K562 (cell line): ENCODE measurements around the gene OR2F1. TPM values are rescaled to one million over a fixed set of nuclear protein-coding genes. Genes with fewer than 3 reads are reported as not detected.

ENCODE experiments used
- ATAC-seq: fragments of 200-7000 bp; cut with Tn5 transposase; 3 replicates; pipeline ENCODE4 v1.9.1; 2020; ENCODE audit warnings: moderate library complexity
- BruUV-seq: library from RNA; stranded (reverse); fragments of 400-500 nt; replicated peaks from 2 replicates; lab custom pipeline; 2021; lab: Mats Ljungman, UMichigan
- CTCF ChIA-PET: fragments of 300-600 bp; formaldehyde crosslinking; extraction: SDS; loops from one replicate; lab custom pipeline; 2021; ENCODE audit warnings: low intra/inter-chr PET ratio; lab: Yijun Ruan, JAX
- POLR2A ChIA-PET: fragments of 300-600, 350-650 bp; sonication (Branson Sonifier 250); formaldehyde crosslinking; extraction: SDS; loops from one replicate; lab custom pipeline; 2021; ENCODE audit warnings: antibody characterized with exemption, inconsistent platforms; lab: Yijun Ruan, JAX
- DNase-seq, 4 experiments: peaks; one replicate each; pipeline versions ENCODE4 v3.0.0 to v3.0.0-alpha.2; 2011 to 2018; ENCODE audit warnings: low spot score in 3 of 4, mixed read lengths in 3 of 4; ENCODE audit errors: extremely low read depth in 1 of 4
- FAIRE-seq: peaks from 2 replicates; lab custom pipeline; 2011; peaks lifted over from hg19 to GRCh38; lab: Jason Lieb, UNC
- H2AFZ ChIP-seq: 2 replicates; pipeline ENCODE4 v1.6.0; 2011; ENCODE audit warnings: low read depth, low read length, control low read depth, inconsistent platforms
- H3K27ac ChIP-seq: fragments of 200-600 bp; 3 replicates; pipeline ENCODE4 v1.8.0; 2011; ENCODE audit warnings: low read depth, mild to moderate bottlenecking, control low read depth, inconsistent platforms, low read length, moderate library complexity, mixed read lengths; ENCODE audit errors: extremely low read depth
- H3K27me3 ChIP-seq, 2 experiments: fragments of 300-600 bp in 1 of 2; 2 replicates in 1 of 2; 3 replicates in 1 of 2; pipeline versions ENCODE4 v1.6.0 to v1.8.0; 2011; ENCODE audit warnings: inconsistent platforms in 2 of 2, low read length in 2 of 2, mild to moderate bottlenecking in 1 of 2, mixed read lengths in 1 of 2, moderate library complexity in 1 of 2; ENCODE audit not compliant: control insufficient read depth in 2 of 2, insufficient read depth in 2 of 2
- H3K36me3 ChIP-seq: fragments of 300-600 bp; 3 replicates; pipeline ENCODE4 v1.8.0; 2011; ENCODE audit warnings: mild to moderate bottlenecking, low read length, inconsistent platforms; ENCODE audit not compliant: control insufficient read depth, insufficient read depth
- H3K4me1 ChIP-seq, 2 experiments: fragments of 200-600 bp in 1 of 2; replicated peaks in 1 of 2; 2 replicates in 1 of 2; 3 replicates in 1 of 2; pipeline versions ENCODE4 v1.5.1 to v1.8.0; 2011; ENCODE audit warnings: inconsistent platforms in 2 of 2, low read length in 2 of 2, mild to moderate bottlenecking in 1 of 2, mixed read lengths in 1 of 2, moderate library complexity in 1 of 2; ENCODE audit not compliant: control insufficient read depth in 2 of 2, insufficient read depth in 2 of 2
- H3K4me2 ChIP-seq: 2 replicates; pipeline ENCODE4 v1.6.1; 2011; ENCODE audit warnings: low read length, control low read depth, inconsistent platforms, mixed read lengths; ENCODE audit not compliant: insufficient read depth
- H3K4me3 ChIP-seq: fragments of 200-600 bp; sonication (generic), shearing (Covaris generic); 2 replicates; pipeline ENCODE4 v1.5.1; 2016; ENCODE audit warnings: control low read depth, inconsistent platforms
- H3K79me2 ChIP-seq: fragments of 200-600 bp; 3 replicates; pipeline ENCODE4 v1.8.0; 2011; ENCODE audit warnings: low read length, inconsistent platforms; ENCODE audit not compliant: control insufficient read depth, insufficient read depth
- H3K9ac ChIP-seq, 2 experiments: 2 replicates each; pipeline versions ENCODE4 v1.6.0 to v1.6.1; 2011; ENCODE audit warnings: low read depth in 2 of 2, low read length in 2 of 2, control low read depth in 1 of 2, inconsistent platforms in 1 of 2, mild to moderate bottlenecking in 1 of 2, mixed read lengths in 1 of 2; ENCODE audit not compliant: insufficient read depth in 1 of 2
- H3K9me1 ChIP-seq: one replicate; pipeline ENCODE4 v1.6.0; 2011; ENCODE audit warnings: inconsistent platforms, mild to moderate bottlenecking, low read length, moderate library complexity; ENCODE audit not compliant: control insufficient read depth, insufficient read depth
- H3K9me3 ChIP-seq: replicated peaks from 2 replicates; pipeline ENCODE4 v1.5.1; 2011; ENCODE audit warnings: low read depth, low read length, inconsistent platforms; ENCODE audit not compliant: control insufficient read depth, insufficient read depth
- H4K20me1 ChIP-seq: replicated peaks from 2 replicates; pipeline ENCODE4 v1.6.1; 2011; ENCODE audit warnings: low read length, inconsistent platforms, mixed read lengths; ENCODE audit not compliant: control insufficient read depth, insufficient read depth
- CBX1 ChIP-seq: sonication (generic); IDR thresholded peaks from 2 replicates; pipeline ENCODE4 v1.6.1; 2016; ENCODE audit warnings: antibody characterized with exemption, low read depth, mild to moderate bottlenecking
- ETV1 ChIP-seq: fragments of 450-650 bp; conservative IDR thresholded peaks from 2 replicates; pipeline ENCODE4 v1.6.1; 2016; ENCODE audit warnings: missing genetic modification characterization, control low read depth, low read depth, missing compliant biosample characterization
- GATA2 ChIP-seq: sonication (generic); formaldehyde crosslinking; IDR thresholded peaks from 2 replicates; pipeline ENCODE4 v1.4.0; 2020; ENCODE audit warnings: mild to moderate bottlenecking, missing genetic modification reagents
- NFIC ChIP-seq: fragments of 450-650 bp; IDR thresholded peaks from 2 replicates; pipeline ENCODE4 v1.6.1; 2017; ENCODE audit warnings: mild to moderate bottlenecking, inconsistent platforms
- NFYB ChIP-seq: IDR thresholded peaks from 2 replicates; pipeline ENCODE4 v1.6.1; 2011; ENCODE audit warnings: mild to moderate bottlenecking, moderate library complexity; ENCODE audit not compliant: insufficient read length; ENCODE audit errors: extremely low read depth
- SREBF1 ChIP-seq: fragments of 150-350 bp; IDR thresholded peaks from 2 replicates; pipeline ENCODE4 v1.6.1; 2014; ENCODE audit warnings: antibody characterized with exemption, low read depth, low read length, borderline replicate concordance
- U2AF1 ChIP-seq: fragments of 200-400 bp; formaldehyde crosslinking; optimal IDR thresholded peaks from 2 replicates; pipeline ENCODE3; 2017; ENCODE audit warnings: mild to moderate bottlenecking, low read depth, low read length, moderate library complexity
- ZNF12 ChIP-seq: sonication (generic); formaldehyde crosslinking; IDR thresholded peaks from 2 replicates; pipeline ENCODE4 v1.4.0; 2020; ENCODE audit warnings: mild to moderate bottlenecking, missing genetic modification reagents
- ZNF23 ChIP-seq: fragments of 250-450 bp; sonication (Bioruptor Pico); IDR thresholded peaks from 2 replicates; pipeline ENCODE4 v1.4.0; 2020; ENCODE audit warnings: mild to moderate bottlenecking
- ZNF239 ChIP-seq: fragments of 250-450 bp; sonication (Bioruptor Pico); IDR thresholded peaks from 2 replicates; pipeline ENCODE4 v1.4.0; 2020; ENCODE audit warnings: mild to moderate bottlenecking
- WGBS: fragments of 100-300 bp; shearing (Covaris generic); methylation state at CpG from one replicate; pipeline ENCODE4 v1.1.6; 2016; ENCODE audit warnings: low coverage, mixed read lengths; ENCODE audit not compliant: insufficient coverage; ENCODE audit errors: missing lambda C conversion rate; 5-methylcytosine and 5-hydroxymethylcytosine counted together
- in situ Hi-C: fragments of 300-500 bp; cut with MboI; formaldehyde crosslinking; loops from 4 replicates; pipeline ENCODE4 v1.15.0; 2018; ENCODE audit warnings: inconsistent platforms, mixed read lengths
- intact Hi-C: fragments of 100-400 bp; cut with micrococcal nuclease; formaldehyde crosslinking; loops from 2 replicates; pipeline ENCODE4 v1.14.2; 2022
- polyA plus RNA-seq, 8 experiments: library from polyadenylated mRNA; depleted of rRNA in 4 of 8; stranded (reverse) in 5 of 8; unstranded in 3 of 8; fragments of >200 nt; fragmentation: Nextera tagmentation in 2 of 8; fragmentation: Illumina TruSeq in 1 of 8; extraction: Ambion mirVana in 2 of 8; extraction: Trizol in 1 of 8; gene quantifications; 2 replicates each; pipeline versions ENCODE4 v1.2.1 to v1.2.3, GENCODE V29; 2011 to 2014; ENCODE audit warnings: inconsistent platforms in 1 of 8, missing spikeins in 1 of 8
- total RNA-seq, 7 experiments: library from RNA; depleted of rRNA in 6 of 7; stranded (reverse); fragments of >200 nt in 6 of 7; fragmentation: Illumina TruSeq in 2 of 7; extraction: Trizol in 2 of 7; gene quantifications; 2 replicates each; pipeline versions ENCODE4 v1.2.1 to v1.2.3, GENCODE V29; 2011 to 2021; ENCODE audit warnings: low replicate concordance in 1 of 7
- TF ChIP-seq, protein P1 (sequence below), 2 experiments: fragments of 150-350 bp in 1 of 2; IDR thresholded peaks; 2 replicates each; pipeline ENCODE4 v1.6.1; 2012 to 2016; ENCODE audit warnings: low read depth in 2 of 2, low read length in 2 of 2, mild to moderate bottlenecking in 1 of 2, moderate library complexity in 1 of 2

Gene OR2F1
- total and polyA plus RNA-seq, 9 of the 15 experiments (the other 6 are each of a cell fraction or from before 2014, with no cell fraction given): not detected

GRCh38 chr7:144004703-144005102 lies 50.1 kb downstream of the OR2F1 start:
- Histone ChIP-seq H3K9me3 (no peaks in the 10 kb centered on the region; the same call in 1 of the 2 replicates), H3K27ac (no peak overlapping the region), H3K4me1 (no peaks in the 10 kb centered on the region), H3K27me3 (peaks cover 0 to 5% of the 10 kb centered on the region in 2 experiments; a peak in 1 of 5 replicates), H3K4me3 (no peak overlapping the region), H2AFZ (no peak overlapping the region), H3K79me2 (no peaks in the 10 kb centered on the region), H3K36me3 (no peaks in the 10 kb centered on the region), H4K20me1 (no peaks in the 10 kb centered on the region), H3K9me1 (no peaks in the 10 kb centered on the region), H3K9ac (no peak overlapping the region), H3K4me2 (no peak overlapping the region)
- in situ Hi-C loops: no loop called here
- intact Hi-C loops: no loop called here
- ChIA-PET CTCF (no interaction called here), POLR2A (no interaction called here)
- FAIRE-seq: no peak
- WGBS: under 1% methylated on average over 5 of the region's 5 CpGs
- TF ChIP-seq SREBF1: no peak
- TF ChIP-seq ETV1: no peak
- TF ChIP-seq NFYB: no peak
- TF ChIP-seq NFIC: peak; percentile 88
- TF ChIP-seq ZNF239 (CRISPR knock-in tag): no peak
- DNase-seq: no peak
- no peak for ATAC-seq
- no TSS peak for BruUV-seq

DNA sequence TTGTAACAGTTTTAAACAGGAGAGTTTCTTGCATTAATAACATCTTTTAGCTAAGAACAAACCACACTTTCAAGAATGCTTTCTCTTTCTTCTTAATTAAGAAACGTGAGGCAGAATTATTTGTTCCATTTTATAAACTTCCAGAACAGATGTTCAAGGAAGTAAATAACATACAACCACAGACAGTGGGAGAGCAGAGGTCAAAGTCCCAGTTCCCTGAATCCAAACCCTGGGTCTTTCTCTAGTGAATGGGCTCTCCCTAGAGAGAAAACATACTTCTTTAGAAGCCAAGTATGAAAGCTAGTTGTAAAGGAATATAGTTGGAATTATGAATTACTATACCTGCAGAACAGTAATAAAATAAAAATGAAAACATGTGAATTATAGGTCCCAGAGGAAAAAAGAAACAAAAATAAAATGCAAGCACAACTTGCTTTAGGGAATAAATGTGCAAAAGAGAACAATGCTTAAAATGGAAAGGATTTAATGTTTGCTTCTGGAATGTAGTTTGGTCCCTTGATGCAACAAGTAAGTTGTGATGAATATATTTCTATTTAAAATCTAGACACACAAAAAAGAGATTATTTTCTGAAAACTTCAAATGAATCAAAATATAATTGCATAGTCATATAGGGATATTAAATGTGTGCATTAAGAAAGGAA lies 51.5 kb downstream of the OR2F1 start:
- Histone ChIP-seq H3K9me1 (no peaks in the 10 kb centered on the region), H3K9me3 (peaks cover 2% of the 10 kb centered on the region; the same call in 1 of the 2 replicates), H3K9ac (no peak overlapping the region), H3K4me2 (no peak overlapping the region), H3K4me1 (no peaks in the 10 kb centered on the region), H3K79me2 (no peaks in the 10 kb centered on the region), H3K27ac (no peak overlapping the region), H3K27me3 (0 out of 5 replicates have a peak, but pooled peaks cover 0 to 3% of the 10 kb centered on the region in 2 experiments), H3K4me3 (no peak overlapping the region), H3K36me3 (no peaks in the 10 kb centered on the region), H2AFZ (no peak overlapping the region), H4K20me1 (no peaks in the 10 kb centered on the region)
- in situ Hi-C loops (no loop called here), intact Hi-C loops (no loop called here)
- FAIRE-seq: no peak
- ChIA-PET POLR2A (no interaction called here), CTCF (no interaction called here)
- DNase-seq: no peak
- ATAC-seq: no peak
- WGBS: 0% methylated on average over 1 of the region's 1 CpG
- BruUV-seq: no TSS peak
- TF ChIP-seq ZNF12 (CRISPR knock-in tag) (no peak), ZNF23 (CRISPR knock-in tag) (no peak), U2AF1 (no peak), CBX1 (no peak), GATA2 (CRISPR knock-in tag) (no peak)
- TF ChIP-seq, protein P1, sequence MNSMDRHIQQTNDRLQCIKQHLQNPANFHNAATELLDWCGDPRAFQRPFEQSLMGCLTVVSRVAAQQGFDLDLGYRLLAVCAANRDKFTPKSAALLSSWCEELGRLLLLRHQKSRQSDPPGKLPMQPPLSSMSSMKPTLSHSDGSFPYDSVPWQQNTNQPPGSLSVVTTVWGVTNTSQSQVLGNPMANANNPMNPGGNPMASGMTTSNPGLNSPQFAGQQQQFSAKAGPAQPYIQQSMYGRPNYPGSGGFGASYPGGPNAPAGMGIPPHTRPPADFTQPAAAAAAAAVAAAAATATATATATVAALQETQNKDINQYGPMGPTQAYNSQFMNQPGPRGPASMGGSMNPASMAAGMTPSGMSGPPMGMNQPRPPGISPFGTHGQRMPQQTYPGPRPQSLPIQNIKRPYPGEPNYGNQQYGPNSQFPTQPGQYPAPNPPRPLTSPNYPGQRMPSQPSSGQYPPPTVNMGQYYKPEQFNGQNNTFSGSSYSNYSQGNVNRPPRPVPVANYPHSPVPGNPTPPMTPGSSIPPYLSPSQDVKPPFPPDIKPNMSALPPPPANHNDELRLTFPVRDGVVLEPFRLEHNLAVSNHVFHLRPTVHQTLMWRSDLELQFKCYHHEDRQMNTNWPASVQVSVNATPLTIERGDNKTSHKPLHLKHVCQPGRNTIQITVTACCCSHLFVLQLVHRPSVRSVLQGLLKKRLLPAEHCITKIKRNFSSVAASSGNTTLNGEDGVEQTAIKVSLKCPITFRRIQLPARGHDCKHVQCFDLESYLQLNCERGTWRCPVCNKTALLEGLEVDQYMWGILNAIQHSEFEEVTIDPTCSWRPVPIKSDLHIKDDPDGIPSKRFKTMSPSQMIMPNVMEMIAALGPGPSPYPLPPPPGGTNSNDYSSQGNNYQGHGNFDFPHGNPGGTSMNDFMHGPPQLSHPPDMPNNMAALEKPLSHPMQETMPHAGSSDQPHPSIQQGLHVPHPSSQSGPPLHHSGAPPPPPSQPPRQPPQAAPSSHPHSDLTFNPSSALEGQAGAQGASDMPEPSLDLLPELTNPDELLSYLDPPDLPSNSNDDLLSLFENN (IDR thresholded peaks at IDR 0.05; ENCODE audit: low read depth in 2 of 2, low read length in 2 of 2): no peak
